Dendritic cell treated with granulocyte-macrophage colony-stimulating factor and Interleukin-4, amounts not matched to agents 40 ng/mL and 50 ng/mL, for 4 days (primary cell): ENCODE results near the gene SNTN.
"Not testable (repeated sequence)": the region's sequence is repeated elsewhere in the genome, so short reads cannot be mapped to it uniquely, and the experiment has no call there.

Source experiments
- H3K27ac Mint-ChIP-seq: one replicate; pipeline ENCODE4 v1.8.0; 2022; ENCODE audit warnings: mild to moderate bottlenecking, mixed read lengths
- H3K27me3 Mint-ChIP-seq: one replicate; pipeline ENCODE4 v1.8.0; 2022; ENCODE audit warnings: mild to moderate bottlenecking, mixed read lengths
- H3K36me3 Mint-ChIP-seq: one replicate; pipeline ENCODE4 v1.8.0; 2022; ENCODE audit warnings: low read depth, mixed read lengths
- H3K4me1 Mint-ChIP-seq: one replicate; pipeline ENCODE4 v1.8.0; 2022; ENCODE audit warnings: low read depth, mixed read lengths
- H3K4me3 Mint-ChIP-seq: one replicate; pipeline ENCODE4 v1.8.0; 2022; ENCODE audit warnings: mild to moderate bottlenecking, moderate library complexity, mixed read lengths
- H3K9me3 Mint-ChIP-seq: one replicate; pipeline ENCODE4 v1.8.0; 2022; ENCODE audit warnings: mixed read lengths
- intact Hi-C: fragments of 100-400 bp; cut with micrococcal nuclease; formaldehyde crosslinking; loops from one replicate; pipeline ENCODE4 v1.15.0; 2022

The SNTN gene

DNA sequence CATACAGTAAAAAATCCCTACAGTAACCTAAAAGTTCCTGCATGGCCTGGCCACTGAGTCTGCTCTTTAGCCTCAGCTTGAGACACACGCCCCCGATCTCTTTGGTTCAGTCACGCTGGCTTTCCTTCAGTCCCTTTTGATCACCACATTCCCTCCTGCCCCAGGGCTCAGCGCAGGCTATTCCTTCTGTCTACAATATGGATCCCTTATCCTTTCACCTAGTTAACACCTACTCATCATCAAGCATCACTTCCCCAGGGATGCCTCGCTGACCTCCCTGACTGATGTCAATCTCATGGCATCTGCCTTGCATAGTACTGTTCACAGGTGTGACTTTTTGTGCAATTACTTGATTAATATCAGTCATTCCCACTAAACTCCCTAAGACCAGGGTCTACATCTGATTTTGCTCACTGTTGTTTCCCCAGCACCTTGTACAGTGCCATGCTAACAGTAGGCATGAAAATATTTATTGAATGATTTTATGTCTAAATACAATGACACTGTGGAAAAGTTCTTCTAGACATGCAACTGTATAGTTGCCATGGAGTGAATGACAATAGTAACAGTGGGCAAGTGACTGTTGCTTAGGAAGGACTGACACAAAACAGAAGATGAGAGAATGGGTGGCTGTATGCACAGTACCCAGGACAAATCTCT, at the start of gene SNTN:
TSS of gene SNTN (plus strand) at position 610 of the 660 bp plus-strand sequence. CDS start at position 623, 13 bp downstream.
- Mint-ChIP-seq H3K27me3 (no peaks in the 10 kb centered on the region), H3K36me3 (no peaks in the 10 kb centered on the region), H3K27ac (no peak within 1 kb of the TSS), H3K4me3 (no peak within 1 kb of the TSS), H3K9me3 (no peaks in the 10 kb centered on the region), H3K4me1 (no peaks in the 10 kb centered on the region)
- intact Hi-C loops = no loop called here

DNA sequence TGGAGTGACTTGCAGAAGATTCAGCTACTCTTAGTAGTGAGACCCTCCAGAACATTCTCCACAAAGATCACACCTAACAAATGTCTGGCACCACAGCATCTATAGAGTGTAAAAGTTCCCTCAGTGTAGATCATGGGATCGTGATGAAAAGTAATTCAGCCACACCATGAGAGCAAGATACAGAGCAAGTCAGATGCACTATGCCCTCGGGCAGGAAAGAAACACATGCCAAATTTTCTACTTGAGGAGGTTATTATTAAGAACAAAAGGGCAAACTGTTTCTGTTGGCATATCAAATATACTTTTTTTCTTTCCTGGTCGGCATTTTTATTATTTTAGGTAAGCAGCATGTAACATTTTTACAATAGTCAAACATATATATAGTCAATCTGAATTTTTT, 44.8 kb upstream of the SNTN start:
- intact Hi-C loops = no loop called here
- Mint-ChIP-seq H3K27me3 (no peaks in the 10 kb centered on the region), H3K27ac (no peak overlapping the region), H3K36me3 (no peaks in the 10 kb centered on the region), H3K4me3 (no peak overlapping the region), H3K4me1 (no peaks in the 10 kb centered on the region), H3K9me3 (no peaks in the 10 kb centered on the region)

DNA sequence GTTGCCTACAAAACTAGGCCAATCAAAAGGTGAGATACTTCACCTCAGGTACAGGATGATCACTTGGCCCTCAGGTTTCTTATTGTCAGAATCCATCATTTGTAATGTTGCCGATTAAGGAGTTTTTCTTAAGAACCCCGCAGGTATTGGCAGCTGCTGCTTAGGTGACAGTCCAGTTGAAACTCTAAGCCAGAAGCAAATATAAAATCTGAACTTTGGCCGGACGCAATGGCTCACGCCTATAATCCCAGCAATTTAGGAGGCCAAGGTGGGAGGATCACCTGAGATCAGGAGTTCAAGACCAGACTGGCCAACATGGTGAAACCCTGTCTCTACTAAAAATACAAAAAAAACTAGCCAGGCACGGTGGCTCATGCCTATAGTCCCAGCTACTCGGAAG, 43.1 kb upstream of the SNTN start:
- Mint-ChIP-seq H3K27me3 (no peaks in the 10 kb centered on the region), H3K4me3 (no peak overlapping the region), H3K4me1 (no peaks in the 10 kb centered on the region), H3K9me3 (no peaks in the 10 kb centered on the region), H3K27ac (no peak overlapping the region), H3K36me3 (no peaks in the 10 kb centered on the region)
- intact Hi-C loops = no loop called here

DNA sequence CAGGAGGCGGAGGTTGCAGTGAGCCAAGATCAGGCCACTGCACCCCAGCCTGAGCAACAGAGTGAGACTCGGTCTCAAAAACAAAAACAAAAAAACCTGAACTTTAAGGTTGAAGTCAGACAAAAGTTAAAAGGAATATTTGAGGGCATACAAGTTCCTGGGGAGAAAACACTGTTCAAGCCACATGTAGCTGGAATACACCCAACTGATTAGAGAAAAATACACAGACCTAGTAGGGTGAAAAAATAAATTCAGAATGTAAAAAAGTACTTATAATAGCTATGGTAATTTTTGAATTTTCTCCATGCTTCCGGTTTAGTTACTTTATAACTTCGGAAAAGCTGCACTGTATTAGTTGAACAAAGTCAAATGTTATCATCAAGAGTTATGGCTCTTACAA, 42.6 kb upstream of the SNTN start:
- Mint-ChIP-seq H3K9me3 (no peaks in the 10 kb centered on the region), H3K4me1 (no peaks in the 10 kb centered on the region), H3K4me3 (no peak overlapping the region), H3K36me3 (no peaks in the 10 kb centered on the region), H3K27ac (no peak overlapping the region), H3K27me3 (no peaks in the 10 kb centered on the region)
- intact Hi-C loops = no loop called here

DNA sequence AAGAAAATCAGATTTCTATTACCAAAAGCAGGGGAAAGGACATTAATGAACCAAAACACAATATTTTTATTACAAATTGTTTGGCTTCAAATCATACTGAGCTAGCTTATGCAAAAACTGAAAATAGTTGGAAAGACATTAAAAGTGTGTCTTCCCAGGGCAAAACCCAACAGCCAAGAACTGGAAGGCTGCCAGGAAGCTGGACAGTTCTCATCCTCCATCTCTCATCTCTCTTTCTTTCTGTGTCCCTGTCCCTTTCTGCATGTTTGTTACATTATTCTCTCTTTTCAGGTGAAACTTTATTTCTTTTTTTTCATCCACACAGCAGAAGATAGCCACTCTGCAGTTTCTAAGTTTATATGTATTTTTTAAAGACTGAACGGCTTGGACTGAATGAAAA, 41.1 kb upstream of the SNTN start:
- no peak overlapping the region for H3K4me3 Mint-ChIP-seq
- no peaks in the 10 kb centered on the region for H3K4me1 Mint-ChIP-seq
- H3K36me3 Mint-ChIP-seq = no peaks in the 10 kb centered on the region
- intact Hi-C loops = no loop called here
- H3K9me3 Mint-ChIP-seq = no peaks in the 10 kb centered on the region
- no peak overlapping the region for H3K27ac Mint-ChIP-seq
- no peaks in the 10 kb centered on the region for H3K27me3 Mint-ChIP-seq

DNA sequence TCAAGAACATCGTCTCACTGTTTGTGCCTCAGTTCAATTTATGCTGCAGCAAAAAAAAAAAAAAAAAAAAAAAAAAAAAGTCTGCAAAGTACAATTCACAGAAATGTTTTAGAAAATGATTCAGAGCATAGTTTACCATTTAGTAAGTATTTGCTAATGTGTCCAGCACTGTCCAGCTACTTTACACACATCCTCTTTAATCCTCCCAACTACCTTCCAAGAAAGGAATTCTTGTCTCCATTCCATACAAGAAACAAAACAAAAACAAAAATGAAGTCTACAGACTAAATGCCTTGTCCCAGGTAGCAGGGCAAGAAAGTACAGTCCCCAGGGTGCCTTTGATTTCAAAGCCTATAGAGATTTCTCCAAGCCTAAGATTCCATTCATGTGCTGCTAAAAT, 38.9 kb upstream of the SNTN start:
- Mint-ChIP-seq H3K9me3 (no peaks in the 10 kb centered on the region), H3K36me3 (no peaks in the 10 kb centered on the region), H3K4me1 (no peaks in the 10 kb centered on the region), H3K4me3 (no peak overlapping the region), H3K27ac (no peak overlapping the region), H3K27me3 (no peaks in the 10 kb centered on the region)
- intact Hi-C loops = no loop called here

DNA sequence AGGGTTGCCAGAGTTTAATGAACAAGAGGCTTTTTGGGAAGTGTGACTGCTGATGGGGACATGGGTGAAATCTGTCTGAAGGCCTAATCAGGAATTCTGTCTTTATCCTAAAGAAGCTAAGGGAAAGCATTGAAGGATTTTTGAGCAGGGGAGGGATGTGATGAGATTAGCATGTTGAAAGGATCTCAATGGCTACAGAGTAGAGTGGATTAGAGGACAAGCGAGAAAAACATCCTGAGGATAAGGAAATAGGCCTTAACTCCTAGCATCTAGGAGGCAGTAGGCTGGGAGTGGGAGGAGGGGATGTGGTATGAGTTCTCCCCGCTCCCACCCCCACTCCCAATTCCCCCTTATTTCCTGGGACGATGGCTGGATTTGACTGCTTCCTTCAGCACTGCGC, 35.1 kb upstream of the SNTN start:
- H3K27ac Mint-ChIP-seq = no peak overlapping the region
- peaks cover 13% of the 10 kb centered on the region for H3K9me3 Mint-ChIP-seq
- no peak overlapping the region for H3K4me3 Mint-ChIP-seq
- H3K4me1 Mint-ChIP-seq = no peaks in the 10 kb centered on the region
- intact Hi-C loops = no loop called here
- H3K36me3 Mint-ChIP-seq = no peaks in the 10 kb centered on the region
- no peaks in the 10 kb centered on the region for H3K27me3 Mint-ChIP-seq

DNA sequence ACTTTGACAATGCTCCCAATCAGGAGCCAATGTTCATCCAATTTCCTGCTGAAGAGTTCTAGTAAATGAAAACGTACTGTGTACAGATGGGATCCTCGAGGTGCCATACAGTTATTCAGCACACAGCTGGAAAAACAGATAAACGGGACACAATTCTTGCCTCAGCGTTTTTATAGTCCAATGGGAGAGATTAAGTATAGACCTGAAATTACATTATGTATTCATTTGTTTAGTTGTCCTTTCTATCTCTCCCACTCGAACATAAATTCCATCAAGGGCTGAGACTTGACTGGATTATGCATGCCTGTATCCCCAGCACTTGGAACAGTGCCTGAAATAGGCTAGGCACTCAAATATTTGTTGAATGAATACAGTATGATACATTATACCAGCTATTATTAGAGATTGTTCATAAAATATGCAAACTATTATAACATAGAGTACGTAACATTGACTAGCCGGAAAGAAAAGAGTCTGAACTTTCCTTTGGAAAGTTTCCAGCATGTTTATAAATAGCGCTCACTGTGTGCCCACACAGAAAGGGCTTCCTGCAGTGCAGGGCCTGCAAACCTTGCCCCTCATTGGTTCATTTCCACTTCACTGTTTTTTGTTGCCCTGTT, 27.4 kb upstream of the SNTN start:
- no peak overlapping the region for H3K27ac Mint-ChIP-seq
- peaks cover 13% of the 10 kb centered on the region for H3K9me3 Mint-ChIP-seq
- H3K36me3 Mint-ChIP-seq = no peaks in the 10 kb centered on the region
- no peaks in the 10 kb centered on the region for H3K4me1 Mint-ChIP-seq
- H3K27me3 Mint-ChIP-seq = no peaks in the 10 kb centered on the region
- intact Hi-C loops = no loop called here
- no peak overlapping the region for H3K4me3 Mint-ChIP-seq

DNA sequence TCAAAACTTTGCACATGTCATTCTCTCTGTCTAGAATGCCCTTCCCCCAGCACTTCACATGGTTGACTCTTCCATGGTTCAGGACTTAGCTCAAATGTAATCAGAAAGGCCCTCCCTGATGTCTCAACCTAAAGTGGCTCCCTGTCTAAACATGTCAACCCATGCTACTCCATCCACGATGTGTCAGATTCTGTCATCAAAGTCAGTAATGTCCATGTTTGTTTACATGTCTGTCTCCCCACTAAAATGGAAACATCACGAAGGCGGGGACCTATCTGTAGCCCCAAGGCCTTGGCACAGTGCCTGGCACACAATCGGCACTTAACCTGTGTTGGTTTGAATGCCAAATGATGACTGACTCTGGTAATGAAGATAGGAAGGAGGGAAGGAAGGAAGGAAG, 20.8 kb upstream of the SNTN start:
- Mint-ChIP-seq H3K36me3 (no peaks in the 10 kb centered on the region), H3K27ac (no peak overlapping the region), H3K9me3 (peaks cover 15% of the 10 kb centered on the region), H3K27me3 (no peaks in the 10 kb centered on the region), H3K4me1 (no peaks in the 10 kb centered on the region), H3K4me3 (no peak overlapping the region)
- intact Hi-C loops = no loop called here

DNA sequence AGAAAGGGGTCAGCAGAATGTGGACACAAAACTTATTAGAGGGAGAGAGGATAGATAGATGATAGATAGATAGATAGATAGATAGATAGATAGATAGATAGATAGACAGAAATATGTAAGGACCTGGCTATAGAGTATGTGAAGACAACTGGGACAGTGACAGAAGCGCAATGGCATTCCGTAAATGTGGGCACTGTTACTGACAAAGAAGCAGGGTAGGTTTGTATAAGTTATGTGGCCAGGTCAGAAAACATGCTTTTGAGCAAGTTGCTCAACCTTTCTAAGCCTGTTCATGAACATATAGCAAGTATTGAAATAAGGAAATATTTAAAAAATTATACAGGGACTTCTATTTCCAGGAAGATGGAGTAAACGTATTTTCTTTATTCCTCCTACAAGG, 17.3 kb upstream of the SNTN start:
- Mint-ChIP-seq H3K4me1 (no peaks in the 10 kb centered on the region), H3K27ac (no peak overlapping the region), H3K36me3 (no peaks in the 10 kb centered on the region), H3K4me3 (no peak overlapping the region), H3K9me3 (peaks cover 24% of the 10 kb centered on the region), H3K27me3 (no peaks in the 10 kb centered on the region)
- intact Hi-C loops = no loop called here

DNA sequence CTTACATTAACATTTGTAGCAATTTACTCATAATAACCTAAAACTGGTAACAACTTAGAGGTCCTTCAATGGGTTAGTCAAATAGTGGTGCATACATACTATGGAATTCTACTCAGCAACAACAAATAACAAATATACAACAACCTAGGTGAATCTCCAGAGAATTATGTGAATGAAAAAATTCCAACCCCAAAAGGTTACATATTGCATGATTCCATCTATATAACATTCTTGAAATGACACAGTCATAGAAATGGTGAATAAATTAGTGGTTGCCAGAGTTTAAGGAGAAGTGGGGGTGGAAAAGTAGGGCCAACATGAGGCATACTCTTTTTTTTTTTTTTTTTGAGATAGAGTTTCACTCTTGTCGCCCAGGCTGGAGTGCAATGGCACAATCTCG, 12.7 kb upstream of the SNTN start:
- Mint-ChIP-seq H3K36me3 (no peaks in the 10 kb centered on the region), H3K27me3 (no peaks in the 10 kb centered on the region), H3K4me3 (no peak overlapping the region), H3K9me3 (peaks cover 14% of the 10 kb centered on the region), H3K27ac (no peak overlapping the region), H3K4me1 (no peaks in the 10 kb centered on the region)
- intact Hi-C loops = no loop called here

DNA sequence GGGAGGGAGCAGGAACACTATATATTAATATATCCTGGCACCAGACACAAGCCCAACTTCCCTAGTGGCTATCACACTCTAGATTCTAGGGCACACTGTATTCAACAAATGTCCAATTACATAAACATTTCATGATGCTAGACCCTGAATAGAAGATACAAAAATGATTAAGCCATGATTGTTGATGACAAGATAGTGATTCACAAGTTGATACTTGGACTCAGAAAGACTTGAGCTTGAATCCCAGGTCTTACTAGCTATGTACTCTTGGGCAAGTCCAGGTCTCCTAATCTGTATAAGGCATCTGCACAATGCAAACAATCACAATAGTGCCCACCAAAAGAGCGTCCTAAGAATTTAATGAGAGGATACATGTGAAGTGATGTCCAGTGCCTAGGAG, 10.0 kb upstream of the SNTN start:
- Mint-ChIP-seq H3K27me3 (no peaks in the 10 kb centered on the region), H3K36me3 (no peaks in the 10 kb centered on the region), H3K4me1 (no peaks in the 10 kb centered on the region), H3K9me3 (peaks cover 1% of the 10 kb centered on the region), H3K27ac (no peak overlapping the region), H3K4me3 (no peak overlapping the region)
- intact Hi-C loops = no loop called here

DNA sequence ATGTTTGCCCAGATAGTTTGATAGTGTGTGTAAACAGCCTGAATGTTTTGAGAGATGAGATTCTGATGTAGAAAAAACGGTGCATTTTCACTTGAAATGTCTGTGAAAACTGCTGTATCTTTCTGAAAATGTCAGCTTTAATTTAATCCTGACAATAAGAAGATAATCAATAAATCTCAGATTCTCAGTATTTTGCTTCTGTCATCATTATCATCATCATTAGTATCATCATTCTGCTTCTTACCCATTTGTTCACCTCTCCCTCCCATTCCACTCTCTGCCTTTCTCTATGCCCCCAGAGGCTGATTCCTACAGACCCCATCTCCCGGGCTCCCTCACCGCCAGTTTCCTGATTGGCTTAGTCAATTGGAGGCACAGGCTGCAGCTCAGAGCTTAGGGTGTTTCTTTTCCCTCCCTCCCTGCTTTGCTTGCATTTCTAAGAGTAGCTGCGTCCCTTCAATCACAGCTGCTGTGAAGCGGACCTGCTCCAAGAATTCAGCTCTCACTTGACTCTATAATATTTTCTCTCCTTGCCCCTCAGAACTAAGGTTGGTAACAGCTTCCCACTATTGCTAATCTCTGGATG, 8.2 kb upstream of the SNTN start:
- intact Hi-C loops = no loop called here
- no peak overlapping the region for H3K4me3 Mint-ChIP-seq
- no peak overlapping the region for H3K27ac Mint-ChIP-seq
- no peaks in the 10 kb centered on the region for H3K4me1 Mint-ChIP-seq
- no peaks in the 10 kb centered on the region for H3K36me3 Mint-ChIP-seq
- no peaks in the 10 kb centered on the region for H3K9me3 Mint-ChIP-seq
- H3K27me3 Mint-ChIP-seq = no peaks in the 10 kb centered on the region

DNA sequence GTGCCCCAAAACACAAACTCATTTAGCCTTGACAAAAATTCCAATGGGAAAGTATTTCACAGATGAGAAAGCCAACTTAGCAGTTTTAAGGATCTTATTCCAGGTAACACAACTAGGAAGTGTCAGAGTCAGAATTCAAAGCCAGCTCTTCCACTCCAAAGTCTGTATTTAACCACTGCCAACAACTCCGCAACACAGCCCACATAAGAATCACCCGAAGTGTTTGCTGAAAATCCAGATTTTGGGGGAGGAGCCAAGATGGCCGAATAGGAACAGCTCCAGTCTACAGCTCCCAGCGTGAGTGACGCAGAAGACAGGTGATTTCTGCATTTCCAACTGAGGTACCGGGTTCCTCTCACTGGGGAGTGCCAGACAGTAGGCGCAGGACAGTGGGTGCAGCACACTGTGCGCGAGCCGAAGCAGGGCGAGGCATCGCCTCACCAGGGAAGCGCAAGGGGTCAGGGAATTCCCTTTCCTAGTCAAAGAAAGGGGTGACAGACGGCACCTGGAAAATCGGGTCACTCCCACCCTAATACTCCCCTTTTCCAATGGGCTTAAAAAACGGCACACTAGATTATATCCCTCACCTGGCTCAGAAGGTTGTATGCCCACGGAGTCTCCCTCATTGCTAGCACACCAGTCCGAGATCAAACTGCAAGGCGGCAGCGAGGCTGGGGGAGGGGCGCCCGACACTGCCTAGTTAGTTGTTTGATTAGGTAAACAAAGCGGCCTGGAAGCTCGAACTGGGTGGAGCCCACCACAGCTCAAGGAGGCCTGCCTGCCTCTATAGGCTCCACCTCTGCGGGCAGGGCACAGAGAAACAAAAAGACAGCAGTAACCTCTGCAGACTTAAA, 7.3 kb upstream of the SNTN start:
- intact Hi-C loops, H3K27me3 Mint-ChIP-seq, H3K27ac Mint-ChIP-seq, H3K9me3 Mint-ChIP-seq, H3K36me3 Mint-ChIP-seq, H3K4me1 Mint-ChIP-seq, H3K4me3 Mint-ChIP-seq: not testable (repeated sequence)
